GM12872 (cell line): ENCODE results near the gene GPATCH11.

Experiments used
- CTCF ChIP-seq: IDR thresholded peaks from 3 replicates; pipeline ENCODE4 v1.5.1; 2011; ENCODE audit warnings: low read depth, mild to moderate bottlenecking, low read length, moderate library complexity; ENCODE audit not compliant: insufficient read depth

The GPATCH11 gene

DNA sequence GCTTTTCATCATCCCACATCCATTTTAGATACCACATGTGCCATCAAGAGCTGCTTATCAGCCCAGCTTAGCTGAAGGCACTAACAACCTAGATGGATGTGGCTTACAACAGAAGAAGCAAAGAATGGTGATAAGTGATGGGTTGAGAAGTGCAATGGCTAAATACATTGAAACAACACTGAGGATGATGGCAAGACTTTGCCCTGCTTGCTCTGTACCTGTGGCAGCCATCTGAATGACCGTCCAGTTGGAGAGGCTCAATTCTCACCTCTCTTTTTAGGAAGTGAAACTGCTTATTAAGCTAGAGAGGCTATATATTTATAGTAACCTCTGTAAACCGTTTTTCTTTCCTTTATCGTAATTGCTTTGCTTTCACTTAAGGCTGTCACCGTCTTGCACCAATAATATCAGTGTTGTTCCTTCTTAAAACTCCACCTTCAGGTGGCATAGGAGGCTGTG is 5.7 kb downstream of the GPATCH11 start:
- no peak for TF ChIP-seq CTCF

DNA sequence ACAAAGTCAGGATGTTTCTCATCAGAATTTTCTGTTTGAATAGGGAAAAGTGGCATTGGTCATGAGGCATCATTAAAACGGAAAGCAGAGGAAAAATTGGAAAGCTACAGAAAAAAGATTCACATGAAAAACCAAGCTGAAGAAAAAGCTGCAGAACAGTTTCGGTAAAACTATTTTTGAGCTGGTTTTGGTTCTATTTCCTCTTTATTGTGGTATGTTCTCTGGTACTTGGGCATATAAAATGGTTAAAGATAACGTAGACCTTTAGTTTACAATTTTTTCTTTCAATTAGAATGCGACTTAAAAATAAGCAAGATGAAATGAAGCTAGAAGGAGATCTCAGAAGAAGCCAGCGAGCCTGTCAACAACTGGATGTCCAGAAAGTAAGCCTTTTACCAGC is 7.6 kb downstream of the GPATCH11 start:
- no peak for TF ChIP-seq CTCF

DNA sequence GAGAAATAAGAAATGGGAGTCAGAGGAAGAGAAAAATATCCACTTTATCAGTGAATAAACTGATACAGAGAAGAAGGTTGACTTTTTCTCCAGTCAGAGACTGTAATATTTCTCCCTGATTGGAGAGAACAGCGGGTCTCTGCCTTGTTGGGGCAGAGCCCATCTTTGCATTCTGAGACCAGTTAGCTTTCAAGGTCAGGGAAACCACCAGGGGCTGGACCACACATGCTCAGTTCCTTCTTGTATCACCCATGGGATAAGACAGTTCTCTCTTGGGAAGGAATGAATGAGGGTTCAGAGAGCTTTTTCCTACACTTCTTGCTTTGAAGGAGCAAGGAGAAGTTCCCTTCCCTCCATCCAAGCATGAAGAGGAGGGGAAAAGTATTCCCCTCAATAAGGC is 12.2 kb downstream of the GPATCH11 start:
- no peak for TF ChIP-seq CTCF

GRCh38 chr2:37098416-37099118 is 14.2 kb downstream of the GPATCH11 start:
- TF ChIP-seq CTCF: no peak

DNA sequence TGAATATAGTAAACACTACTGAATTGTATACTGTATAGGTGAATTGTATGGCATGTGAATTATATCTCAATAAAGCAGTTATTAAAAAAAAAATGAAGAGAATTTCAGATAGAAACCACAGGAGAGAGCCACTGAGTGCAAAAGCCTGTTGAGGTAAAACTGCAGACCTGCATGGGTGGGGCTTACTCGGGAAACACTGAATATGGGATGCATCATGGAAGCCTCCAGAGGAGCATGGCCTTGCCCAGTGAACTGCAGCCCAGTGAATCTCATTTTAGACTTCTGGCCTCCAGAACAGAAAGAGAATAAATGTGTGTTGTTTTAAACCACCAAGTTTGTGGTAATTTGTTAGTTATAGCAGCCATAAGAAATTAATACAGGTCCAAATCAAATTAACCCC is 15.7 kb downstream of the GPATCH11 start:
- TF ChIP-seq CTCF: no peak

DNA sequence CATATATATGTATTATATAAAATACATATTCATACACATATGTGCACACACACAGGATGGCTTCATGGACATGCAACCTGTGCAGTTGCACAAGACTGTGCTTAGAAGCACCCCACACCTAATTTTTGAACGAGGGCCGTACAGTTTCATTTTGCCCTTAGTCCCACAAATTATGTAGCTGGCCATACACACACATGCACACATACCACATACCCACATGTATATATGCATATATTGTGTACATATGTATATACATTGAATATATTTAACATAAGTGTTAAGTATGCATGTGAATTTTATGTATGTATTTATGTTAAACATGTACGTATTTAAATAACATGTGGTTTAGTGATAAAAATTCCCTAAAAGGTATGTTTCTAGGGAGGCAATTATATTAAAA is 18.3 kb downstream of the GPATCH11 start:
- TF ChIP-seq CTCF: no peak

DNA sequence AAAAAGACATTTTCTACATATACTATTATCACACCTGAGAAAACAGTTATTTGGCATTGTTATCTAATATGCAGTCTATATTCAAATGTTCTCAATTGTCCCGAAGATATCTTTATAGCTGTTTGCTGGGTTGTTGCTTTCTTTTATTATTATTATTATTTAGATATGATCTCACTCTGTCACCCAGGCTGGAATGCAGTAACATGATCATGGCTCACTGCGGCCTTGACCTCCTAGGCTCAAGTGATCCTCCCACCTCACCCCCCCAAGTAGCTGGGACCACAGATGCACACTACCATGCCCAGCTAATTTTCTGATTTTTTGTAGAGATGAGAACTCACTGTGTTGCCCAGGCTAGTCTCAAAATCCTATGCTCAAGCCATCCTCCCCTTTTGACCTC is 19.9 kb downstream of the GPATCH11 start:
- TF ChIP-seq CTCF: no peak

DNA sequence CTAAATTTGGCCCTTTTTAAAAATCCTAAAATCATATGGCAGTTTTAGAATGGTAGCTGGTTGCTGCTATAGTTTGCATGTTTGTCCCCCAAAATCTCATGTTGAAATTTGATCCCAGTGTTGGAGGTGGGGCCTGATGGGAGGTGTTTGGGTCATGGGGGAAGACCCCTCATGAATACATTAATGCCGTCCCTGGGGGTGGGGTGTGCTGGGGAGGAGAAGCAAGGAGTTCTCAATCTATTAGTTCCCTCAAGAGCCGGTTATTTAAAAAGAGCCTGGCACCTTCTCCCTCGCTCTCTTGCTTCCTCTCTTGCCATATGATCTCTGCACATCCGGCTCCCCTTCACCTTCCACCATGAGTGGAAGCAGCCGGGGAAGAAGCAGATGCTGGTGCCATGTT is 20.8 kb downstream of the GPATCH11 start:
- no peak for TF ChIP-seq CTCF
